Panc1 (cell line): ENCODE measurements around the gene CARD10. TPM values are rescaled to one million over a fixed set of nuclear protein-coding genes. Genes with fewer than 3 reads are reported as not detected.

Source experiments
- ATAC-seq: fragments of 200-7000 bp; cut with Tn5 transposase; 2 replicates; pipeline ENCODE4 v1.9.1; 2020; ENCODE audit warnings: mild to moderate bottlenecking, moderate library complexity
- BruUV-seq: library from RNA; stranded (reverse); fragments of 400-500 nt; replicated peaks from 2 replicates; lab custom pipeline; 2021; lab: Mats Ljungman, UMichigan
- CTCF ChIA-PET: fragments of 300-600 bp; sonication (Branson Sonifier 250); formaldehyde crosslinking; loops from one replicate; lab custom pipeline; 2022; ENCODE audit warnings: antibody characterized with exemption; lab: Charles Lee
- POLR2A ChIA-PET: fragments of 300-600 bp; sonication (Branson Sonifier 250); formaldehyde crosslinking; loops from one replicate; lab custom pipeline; 2022; ENCODE audit warnings: antibody characterized with exemption; lab: Charles Lee
- DNase-seq: peaks from one replicate; pipeline ENCODE4 v3.0.0-alpha.2; 2010; ENCODE audit warnings: low read depth, low spot score
- H3K27ac ChIP-seq: 2 replicates; pipeline ENCODE4 v1.5.1; 2011; ENCODE audit warnings: mild to moderate bottlenecking, low read length, inconsistent platforms
- H3K27me3 ChIP-seq: fragments of 200-500 bp; sonication (Bioruptor generic); 2 replicates; pipeline ENCODE4 v1.6.0; 2014; ENCODE audit warnings: low read length, inconsistent platforms; ENCODE audit not compliant: control insufficient read depth, insufficient read depth
- H3K36me3 ChIP-seq: fragments of 200-500 bp; sonication (Bioruptor generic); 2 replicates; pipeline ENCODE4 v1.5.1; 2014; ENCODE audit warnings: inconsistent platforms, mild to moderate bottlenecking, low read length, moderate library complexity; ENCODE audit not compliant: control insufficient read depth, insufficient read depth
- H3K4me1 ChIP-seq: 2 replicates; pipeline ENCODE4 v1.5.1; 2011; ENCODE audit warnings: inconsistent platforms, mild to moderate bottlenecking, low read length, moderate library complexity; ENCODE audit not compliant: control insufficient read depth, insufficient read depth
- H3K4me3 ChIP-seq, 2 experiments: 2 replicates each; pipeline ENCODE4 v1.5.1; 2011 to 2012; ENCODE audit warnings: low read depth in 2 of 2, low read length in 2 of 2, mild to moderate bottlenecking in 2 of 2, inconsistent platforms in 1 of 2, moderate library complexity in 1 of 2
- H3K9me3 ChIP-seq: fragments of 200-500 bp; sonication (Bioruptor generic); 2 replicates; pipeline ENCODE4 v1.5.1; 2014; ENCODE audit warnings: low read depth, mild to moderate bottlenecking, inconsistent platforms, low read length, moderate library complexity; ENCODE audit not compliant: control insufficient read depth, insufficient read depth
- CTCF ChIP-seq: fragments of 450-650 bp; IDR thresholded peaks from 2 replicates; pipeline ENCODE4 v1.5.1; 2017; ENCODE audit warnings: mild to moderate bottlenecking
- POLR2AphosphoS5 ChIP-seq: IDR thresholded peaks from 2 replicates; pipeline ENCODE4 v1.6.1; 2012; ENCODE audit warnings: mild to moderate bottlenecking, low read depth, low read length, moderate library complexity
- REST ChIP-seq, 2 experiments: IDR thresholded peaks; 2 replicates each; pipeline ENCODE4 v1.6.1; 2011 to 2012; ENCODE audit warnings: low read depth in 2 of 2, control low read depth in 1 of 2, low read length in 1 of 2, mild to moderate bottlenecking in 1 of 2, moderate library complexity in 1 of 2; ENCODE audit not compliant: insufficient read depth in 1 of 2
- SIN3A ChIP-seq: IDR thresholded peaks from 2 replicates; pipeline ENCODE4 v1.6.1; 2012; ENCODE audit warnings: low read depth, mild to moderate bottlenecking, low read length, moderate library complexity, borderline replicate concordance; ENCODE audit not compliant: insufficient read depth
- TCF7L2 ChIP-seq: IDR thresholded peaks from 2 replicates; pipeline ENCODE4 v1.6.1; 2011; ENCODE audit warnings: mild to moderate bottlenecking, low read depth, low read length, inconsistent platforms
- in situ Hi-C: cut with HindIII; loops from 2 replicates; pipeline ENCODE4 v1.10.0; 2016; ENCODE audit warnings: low sequenced_read_pairs, low pct_unique_long_range_greater_than_20kb
- intact Hi-C: fragments of 100-400 bp; cut with micrococcal nuclease; formaldehyde crosslinking; loops from one replicate; pipeline ENCODE4 v1.10.0; 2022; ENCODE audit not compliant: unreplicated experiment
- total RNA-seq: library from RNA; stranded (reverse); gene quantifications from one replicate; pipeline ENCODE4 v1.2.1, GENCODE V29; 2021; ENCODE audit not compliant: unreplicated experiment

The CARD10 gene
- total RNA-seq, 1 experiment from 2014 or later, result 43.1 TPM

GRCh38 chr22:37456346-37456745 is 62.9 kb downstream of the CARD10 start:
- H3K4me3 ChIP-seq, result no peak overlapping the region
- peak overlapping the region; percentile 66 for H3K27ac ChIP-seq
- CTCF ChIA-PET, result interaction anchor here (0.6 to 1.1 kb wide), 5 partner anchors 14 to 158 kb away, joined by 3 to 7 read pairs (median 4); no protein-coding TSS in a partner anchor
- H3K27me3 ChIP-seq, result no peaks in the 10 kb centered on the region
- POLR2A ChIA-PET, result interaction anchor here (0.7 kb wide), 1 partner anchor 369 kb away, joined by 3 read pairs; no protein-coding TSS in a partner anchor
- H3K4me1 ChIP-seq, result peaks cover 19% of the 10 kb centered on the region
- H3K9me3 ChIP-seq, result no peaks in the 10 kb centered on the region; the same call in 1 of the 2 replicates
- no peak for DNase-seq
- ATAC-seq, result no peak
- TF ChIP-seq SIN3A (no peak), TCF7L2 (no peak), CTCF (no peak), REST (IDR thresholded peaks at IDR 0.05; ENCODE audit: insufficient read depth in 1 of 2, low read depth in 2 of 2, low read length in 1 of 2) (no peak), POLR2AphosphoS5 (no peak)
- H3K36me3 ChIP-seq, result no peaks in the 10 kb centered on the region
- no TSS peak for BruUV-seq
- intact Hi-C loops (loop anchor here (2.0 kb wide), 1 partner anchor 140 kb away; no protein-coding TSS in a partner anchor), in situ Hi-C loops (no loop called here)

GRCh38 chr22:37455896-37456295 is 63.3 kb downstream of the CARD10 start:
- ATAC-seq (no peak), DNase-seq (no peak)
- BruUV-seq, result no TSS peak
- intact Hi-C loops, result loop anchor here (2.0 kb wide), 1 partner anchor 139 kb away; no protein-coding TSS in a partner anchor
- Histone ChIP-seq H3K4me1 (peaks cover 19% of the 10 kb centered on the region), H3K9me3 (no peaks in the 10 kb centered on the region; the same call in 1 of the 2 replicates), H3K27me3 (no peaks in the 10 kb centered on the region), H3K27ac (peak overlapping the region; percentile 66), H3K4me3 (no peak overlapping the region), H3K36me3 (no peaks in the 10 kb centered on the region)
- in situ Hi-C loops, result no loop called here
- CTCF ChIA-PET, result interaction anchor here (0.7 to 1.1 kb wide), 6 partner anchors 13 to 239 kb away, joined by 3 to 4 read pairs (median 4); no protein-coding TSS in a partner anchor
- POLR2A ChIA-PET, result interaction anchor here (0.7 kb wide), 1 partner anchor 369 kb away, joined by 3 read pairs; no protein-coding TSS in a partner anchor
- TF ChIP-seq POLR2AphosphoS5 (no peak), TCF7L2 (no peak), CTCF (no peak), SIN3A (no peak), REST (IDR thresholded peaks at IDR 0.05; ENCODE audit: insufficient read depth in 1 of 2, low read depth in 2 of 2, low read length in 1 of 2) (no peak)
